GM12878 (cell line): ENCODE data around the gene MLN. TPM values are rescaled to one million over a fixed set of nuclear protein-coding genes. Genes with fewer than 3 reads are reported as not detected.

Experiments
- ATAC-seq: fragments of 200-7000 bp; cut with Tn5 transposase; 3 replicates; pipeline ENCODE4 v1.9.1; 2020; ENCODE audit warnings: mild to moderate bottlenecking, moderate library complexity
- BruUV-seq: library from RNA; stranded (reverse); fragments of 400-500 nt; replicated peaks from 2 replicates; lab custom pipeline; 2021; lab: Mats Ljungman, UMichigan
- CTCF ChIA-PET: fragments of 300-600 bp; sonication (Branson Sonifier 250); formaldehyde crosslinking; extraction: SDS; loops from one replicate; lab custom pipeline; 2021; ENCODE audit warnings: inconsistent platforms; lab: Yijun Ruan, JAX
- POLR2A ChIA-PET: fragments of 350-600 bp; formaldehyde crosslinking; extraction: SDS; loops from one replicate; lab custom pipeline; 2021; ENCODE audit warnings: inconsistent platforms; lab: Charles Lee
- RAD21 ChIA-PET: fragments of 300-600 bp; sonication (Branson Sonifier 250); formaldehyde crosslinking; loops from one replicate; lab custom pipeline; 2023; ENCODE audit warnings: antibody characterized with exemption; ENCODE audit not compliant: unreplicated experiment; lab: Charles Lee
- SMC1A ChIA-PET: fragments of 300-600 bp; sonication (Branson Sonifier 250); formaldehyde crosslinking; loops from one replicate; lab custom pipeline; 2023; ENCODE audit not compliant: unreplicated experiment, uncharacterized antibody; lab: Charles Lee
- DNase-seq: peaks from one replicate; pipeline ENCODE4 v3.0.0-alpha.2; 2011; ENCODE audit warnings: low read depth, low spot score
- FAIRE-seq: peaks from 3 replicates; lab custom pipeline; 2011; peaks lifted over from hg19 to GRCh38; lab: Jason Lieb, UNC
- H2AFZ ChIP-seq: 2 replicates; pipeline ENCODE4 v1.6.0; 2011; ENCODE audit warnings: low read depth, low read length, control low read depth; ENCODE audit not compliant: control insufficient read depth
- H3K27ac ChIP-seq: 2 replicates; pipeline ENCODE4 v1.5.1; 2011; ENCODE audit warnings: control low read depth; ENCODE audit not compliant: control insufficient read depth, insufficient read depth
- H3K27me3 ChIP-seq, 2 experiments: replicated peaks in 1 of 2; 2 replicates each; pipeline versions ENCODE4 v1.6.0 to v1.6.1; 2011; ENCODE audit warnings: low read length in 1 of 2; ENCODE audit not compliant: control insufficient read depth in 2 of 2, insufficient read depth in 2 of 2
- H3K36me3 ChIP-seq, 2 experiments: 2 replicates each; pipeline ENCODE4 v1.5.1; 2011; ENCODE audit warnings: low read length in 1 of 2; ENCODE audit not compliant: control insufficient read depth in 2 of 2, insufficient read depth in 2 of 2
- H3K4me1 ChIP-seq: 2 replicates; pipeline ENCODE4 v1.6.1; 2011; ENCODE audit warnings: mild to moderate bottlenecking, low read length, moderate library complexity, mixed read lengths; ENCODE audit not compliant: control insufficient read depth, insufficient read depth
- H3K4me2 ChIP-seq: 2 replicates; pipeline ENCODE4 v1.6.0; 2011; ENCODE audit warnings: control low read depth; ENCODE audit not compliant: control insufficient read depth, insufficient read depth
- H3K4me3 ChIP-seq: fragments of 200-600 bp; sonication (generic); 2 replicates; pipeline ENCODE4 v1.5.1; 2016
- H3K79me2 ChIP-seq: 2 replicates; pipeline ENCODE4 v1.6.0; 2011; ENCODE audit warnings: low read length; ENCODE audit not compliant: control insufficient read depth, insufficient read depth
- H3K9ac ChIP-seq: 2 replicates; pipeline ENCODE4 v1.8.0; 2011; ENCODE audit warnings: low read length, control low read depth, mixed read lengths; ENCODE audit not compliant: control insufficient read depth, insufficient read depth
- H3K9me3 ChIP-seq: replicated peaks from 3 replicates; pipeline ENCODE4 v1.5.1; 2011; ENCODE audit warnings: mild to moderate bottlenecking, low read length; ENCODE audit not compliant: control insufficient read depth, insufficient read depth
- H4K20me1 ChIP-seq: 2 replicates; pipeline ENCODE4 v1.6.0; 2011; ENCODE audit not compliant: control insufficient read depth, insufficient read depth
- CTCF ChIP-seq, 3 experiments: IDR thresholded peaks in 2 of 3; conservative IDR thresholded peaks in 1 of 3; 2 replicates each; pipeline ENCODE4 v1.5.1; 2011; ENCODE audit warnings: low read depth in 3 of 3, low read length in 3 of 3, mild to moderate bottlenecking in 3 of 3, control low read depth in 2 of 3, moderate library complexity in 2 of 3, inconsistent platforms in 1 of 3, mixed read lengths in 1 of 3; ENCODE audit not compliant: control insufficient read depth in 2 of 3, insufficient read depth in 1 of 3; ENCODE audit errors: extremely low read depth in 1 of 3
- NKRF ChIP-seq: fragments of 450-650 bp; conservative IDR thresholded peaks from 2 replicates; pipeline ENCODE4 v1.6.1; 2017; ENCODE audit warnings: mild to moderate bottlenecking, moderate library complexity
- POLR2A ChIP-seq: IDR thresholded peaks from 2 replicates; pipeline ENCODE4 v1.6.1; 2011; ENCODE audit warnings: low read depth, mild to moderate bottlenecking, low read length
- RAD21 ChIP-seq: IDR thresholded peaks from 2 replicates; pipeline ENCODE4 v1.6.1; 2011; ENCODE audit warnings: mild to moderate bottlenecking, low read depth, low read length, moderate library complexity; ENCODE audit not compliant: insufficient read depth
- RB1 ChIP-seq: fragments of 450-650 bp; formaldehyde crosslinking; IDR thresholded peaks from 2 replicates; pipeline ENCODE4 v1.6.1; 2017; ENCODE audit warnings: mild to moderate bottlenecking, borderline replicate concordance
- RELA ChIP-seq: fragments of 450-650 bp; IDR thresholded peaks from 2 replicates; pipeline ENCODE4 v1.8.0; 2014; ENCODE audit warnings: borderline replicate concordance; ENCODE audit not compliant: partially characterized antibody
- SMC3 ChIP-seq: IDR thresholded peaks from 2 replicates; pipeline ENCODE4 v1.6.1; 2011; ENCODE audit warnings: low read length, improper control_type of control experiment, borderline replicate concordance
- YY1 ChIP-seq: IDR thresholded peaks from 2 replicates; pipeline ENCODE4 v1.6.1; 2011; ENCODE audit warnings: low read depth, mild to moderate bottlenecking, low read length
- WGBS: methylation state at CpG from one replicate; pipeline ENCODE4 v1.1.6; 2016; ENCODE audit warnings: low lambda C conversion rate; ENCODE audit not compliant: insufficient replicate concordance, insufficient coverage; ENCODE audit errors: missing lambda C conversion rate; 5-methylcytosine and 5-hydroxymethylcytosine counted together
- in situ Hi-C: fragments of 300-500 bp; cut with MboI; formaldehyde crosslinking; loops from 9 replicates; pipeline ENCODE4 v1.14.3; 2018; ENCODE audit warnings: mixed read lengths
- intact Hi-C: fragments of 100-400 bp; cut with micrococcal nuclease; formaldehyde crosslinking; loops from one replicate; pipeline ENCODE4 v1.14.2; 2022; ENCODE audit not compliant: unreplicated experiment
- polyA plus RNA-seq, 11 experiments: library from polyadenylated mRNA; depleted of rRNA in 4 of 11; unstranded in 6 of 11; stranded (reverse) in 5 of 11; fragments of >200 nt; fragmentation: Nextera tagmentation in 4 of 11; fragmentation: Illumina TruSeq in 1 of 11; extraction: Ambion mirVana in 4 of 11; extraction: Trizol in 1 of 11; gene quantifications; 1 replicate in 1 of 11; 2 replicates in 10 of 11; pipeline versions ENCODE4 v1.2.1 to v1.2.3, GENCODE V29; 2011 to 2016; ENCODE audit warnings: inconsistent platforms in 2 of 11, missing spikeins in 2 of 11, low read depth in 1 of 11
- total RNA-seq, 4 experiments: library from RNA; depleted of rRNA in 3 of 4; stranded (reverse); fragments of >200 nt in 3 of 4; fragmentation: Illumina TruSeq in 1 of 4; extraction: Trizol in 1 of 4; gene quantifications; 2 replicates each; pipeline versions ENCODE4 v1.2.1 to v1.2.3, GENCODE V29; 2013 to 2021

Gene MLN
- total and polyA plus RNA-seq, 10 of the 15 experiments (the other 5 are each of a cell fraction or from before 2014, with no cell fraction given): not detected

GRCh38 chr6:33771146-33772081, 32.4 kb downstream of the MLN start:
- FAIRE-seq (no peak), ATAC-seq (peak; percentile 89), DNase-seq (no peak)
- intact Hi-C loops: loop anchor here (1.0 kb wide), 2 partner anchors 256 to 383 kb away; no protein-coding TSS in a partner anchor
- TF ChIP-seq CTCF (IDR thresholded peaks at IDR 0.05 in 2 of 3, conservative IDR thresholded peaks at IDR 0.05 in 1 of 3; ENCODE audit: control insufficient read depth in 2 of 3, extremely low read depth in 1 of 3, insufficient read depth in 1 of 3, low read depth in 3 of 3, low read length in 3 of 3) (peak; percentile 78 to 90 (median 81)), POLR2A (0 out of 2 replicates have a peak, but pooled peaks have one; percentile 25), RELA (no peak), SMC3 (peak; percentile 72), RB1 (peak; percentile 61; the same call in 1 of the 2 replicates), YY1 (peak; percentile 65; the same call in 1 of the 2 replicates), NKRF (no peak), RAD21 (peak; percentile 64)
- H2AFZ ChIP-seq: no peak overlapping the region
- H3K4me3 ChIP-seq: no peak overlapping the region
- BruUV-seq: TSS peak; percentile 41
- H4K20me1 ChIP-seq: no peaks in the 10 kb centered on the region
- H3K9ac ChIP-seq: no peak overlapping the region
- H3K4me2 ChIP-seq: no peak overlapping the region
- H3K4me1 ChIP-seq: no peaks in the 10 kb centered on the region; the same call in 1 of the 2 replicates
- no peaks in the 10 kb centered on the region for H3K79me2 ChIP-seq
- no peak overlapping the region for H3K27ac ChIP-seq
- H3K9me3 ChIP-seq: no peaks in the 10 kb centered on the region
- in situ Hi-C loops: no loop called here
- peaks cover 5% of the 10 kb centered on the region in 2 experiments; a peak in 3 of 4 replicates for H3K36me3 ChIP-seq
- SMC1A ChIA-PET: interaction anchor here (0.9 to 2.6 kb wide), 5 partner anchors 16 to 257 kb away, joined by 3 to 9 read pairs (median 4); partner anchors contain the start of gene UQCC2
- CTCF ChIA-PET: interaction anchor here (0.5 to 5.9 kb wide), 21 partner anchors 8 to 523 kb away, joined by 3 to 40 read pairs (median 5); partner anchors contain the start of gene UQCC2
- RAD21 ChIA-PET: interaction anchor here (1.0 to 4.6 kb wide), 7 partner anchors 15 to 384 kb away, joined by 3 to 25 read pairs (median 4); partner anchors contain the start of gene UQCC2
- 26% methylated on average over 45 of the region's 47 CpGs for whole genome bisulfite sequencing
- POLR2A ChIA-PET: interaction anchor here (1.4 kb wide), 1 partner anchor 256 kb away, joined by 3 read pairs; no protein-coding TSS in a partner anchor
- no peaks in the 10 kb centered on the region; a peak in 1 of 4 replicates for H3K27me3 ChIP-seq
